HCT116 (cell line): ENCODE data around the gene PFKP. TPM values are rescaled to one million over a fixed set of nuclear protein-coding genes. Genes with fewer than 3 reads are reported as not detected.

Experiments
- ATAC-seq: fragments of 200-7000 bp; cut with Tn5 transposase; 2 replicates; pipeline ENCODE4 v1.9.1; 2020; ENCODE audit warnings: mild to moderate bottlenecking, moderate library complexity
- BruUV-seq: library from RNA; stranded (reverse); fragments of 400-500 nt; replicated peaks from 2 replicates; lab custom pipeline; 2021; lab: Mats Ljungman, UMichigan
- CTCF ChIA-PET: fragments of 300-600 bp; sonication (Branson Sonifier 250); formaldehyde crosslinking; loops from one replicate; lab custom pipeline; 2021; ENCODE audit warnings: antibody characterized with exemption; lab: Charles Lee
- POLR2A ChIA-PET: fragments of 300-600, 350-600 bp; sonication (Branson Sonifier 250); formaldehyde crosslinking; loops from one replicate; lab custom pipeline; 2021; ENCODE audit warnings: antibody characterized with exemption; lab: Charles Lee
- RAD21 ChIA-PET, 2 experiments: fragments of 300-600 bp; sonication (Branson Sonifier 250); formaldehyde crosslinking; loops; one replicate each; lab custom pipeline; 2023; ENCODE audit warnings: low total read pairs in 2 of 2; ENCODE audit not compliant: uncharacterized antibody in 2 of 2, unreplicated experiment in 2 of 2, low non-redundant PET in 1 of 2; lab: Charles Lee
- DNase-seq: peaks from one replicate; pipeline ENCODE4 v3.0.0-alpha.2; 2010; ENCODE audit warnings: low read depth, low spot score
- H2AFZ ChIP-seq: fragments of 200-600 bp; shearing (Covaris generic), sonication (generic); 2 replicates; pipeline ENCODE4 v1.6.1; 2017; ENCODE audit warnings: low read depth, mixed run types, mixed read lengths, antibody characterized with exemption, low read length; ENCODE audit not compliant: poor library complexity, severe bottlenecking
- H3K27ac ChIP-seq: 2 replicates; pipeline ENCODE4 v1.5.1; 2012; ENCODE audit warnings: low read depth, low read length
- H3K27me3 ChIP-seq: fragments of 200-600 bp; sonication (generic); 2 replicates; pipeline ENCODE4 v1.6.1; 2016; ENCODE audit warnings: mixed run types, low read length, mixed read lengths; ENCODE audit not compliant: insufficient read depth
- H3K36me3 ChIP-seq, 2 experiments: fragments of 200-500 bp in 1 of 2; fragments of 200-600 bp in 1 of 2; sonication (Bioruptor generic) in 1 of 2; sonication (generic) in 1 of 2; 2 replicates each; pipeline versions ENCODE4 v1.5.1 to v1.6.1; 2014 to 2016; ENCODE audit warnings: low read length in 2 of 2, inconsistent platforms in 1 of 2, mixed read lengths in 1 of 2, mixed run types in 1 of 2; ENCODE audit not compliant: insufficient read depth in 2 of 2, control insufficient read depth in 1 of 2
- H3K4me1 ChIP-seq, 2 experiments: fragments of 200-600 bp in 1 of 2; sonication (generic) in 1 of 2; 2 replicates each; pipeline versions ENCODE4 v1.5.1 to v1.6.1; 2012 to 2017; ENCODE audit warnings: low read length in 2 of 2, inconsistent platforms in 1 of 2, mild to moderate bottlenecking in 1 of 2, mixed read lengths in 1 of 2, mixed run types in 1 of 2, moderate library complexity in 1 of 2; ENCODE audit not compliant: insufficient read depth in 2 of 2, control insufficient read depth in 1 of 2
- H3K4me2 ChIP-seq: fragments of 200-600 bp; sonication (generic); 2 replicates; pipeline ENCODE4 v1.6.1; 2017; ENCODE audit warnings: mixed run types, low read length, mixed read lengths
- H3K4me3 ChIP-seq, 2 experiments: fragments of 200-600 bp in 1 of 2; sonication (generic) in 1 of 2; replicated peaks in 1 of 2; 2 replicates each; pipeline ENCODE4 v1.5.1; 2011 to 2016; ENCODE audit warnings: low read length in 2 of 2, control low read depth in 1 of 2, low read depth in 1 of 2, mild to moderate bottlenecking in 1 of 2, mixed read lengths in 1 of 2, mixed run types in 1 of 2
- H3K79me2 ChIP-seq: fragments of 200-600 bp; sonication (generic); 2 replicates; pipeline ENCODE4 v1.6.1; 2017; ENCODE audit warnings: mild to moderate bottlenecking, mixed run types, low read length, moderate library complexity, mixed read lengths; ENCODE audit not compliant: insufficient read depth
- H3K9ac ChIP-seq: fragments of 200-600 bp; sonication (generic); 2 replicates; pipeline ENCODE4 v1.6.1; 2016; ENCODE audit warnings: low read length, mixed read lengths
- H3K9me2 ChIP-seq: fragments of 200-600 bp; sonication (generic), shearing (Covaris generic); 2 replicates; pipeline ENCODE4 v1.6.1; 2017; ENCODE audit warnings: mixed run types, mild to moderate bottlenecking, moderate library complexity; ENCODE audit not compliant: insufficient read depth
- H3K9me3 ChIP-seq, 2 experiments: fragments of 200-500 bp in 1 of 2; fragments of 200-600 bp in 1 of 2; sonication (Bioruptor generic) in 1 of 2; sonication (generic) in 1 of 2; 2 replicates each; pipeline ENCODE4 v1.6.1; 2014 to 2017; ENCODE audit warnings: low read length in 2 of 2, mixed read lengths in 2 of 2, inconsistent platforms in 1 of 2, low read depth in 1 of 2, mild to moderate bottlenecking in 1 of 2, mixed run types in 1 of 2, moderate library complexity in 1 of 2; ENCODE audit not compliant: control insufficient read depth in 1 of 2, insufficient read depth in 1 of 2
- H4K20me1 ChIP-seq: fragments of 200-600 bp; sonication (generic), shearing (Covaris generic); 2 replicates; pipeline ENCODE4 v1.6.1; 2017; ENCODE audit warnings: mixed run types, mild to moderate bottlenecking, moderate library complexity; ENCODE audit not compliant: insufficient read depth
- CBX3 ChIP-seq: IDR thresholded peaks from 2 replicates; pipeline ENCODE4 v1.6.1; 2012; ENCODE audit warnings: low read depth
- CEBPB ChIP-seq: IDR thresholded peaks from 2 replicates; pipeline ENCODE4 v1.6.1; 2012; ENCODE audit warnings: low read depth
- ELF1 ChIP-seq: IDR thresholded peaks from 2 replicates; pipeline ENCODE4 v1.6.1; 2012; ENCODE audit warnings: low read depth, borderline replicate concordance
- EZH2 ChIP-seq: fragments of 200-600 bp; sonication (generic); IDR thresholded peaks from 2 replicates; pipeline ENCODE4 v1.6.1; 2017; ENCODE audit warnings: antibody characterized with exemption, mixed run types
- EZH2phosphoT487 ChIP-seq: fragments of 200-600 bp; IDR thresholded peaks from 2 replicates; pipeline ENCODE4 v1.6.1; 2018; ENCODE audit warnings: antibody characterized with exemption, borderline replicate concordance
- FOSL1 ChIP-seq: IDR thresholded peaks from 2 replicates; pipeline ENCODE4 v1.6.1; 2012; ENCODE audit warnings: low read depth
- JUND ChIP-seq: IDR thresholded peaks from 2 replicates; pipeline ENCODE4 v1.6.1; 2012
- POLR2A ChIP-seq: IDR thresholded peaks from 2 replicates; pipeline ENCODE4 v1.7.0; 2011; ENCODE audit warnings: borderline replicate concordance; ENCODE audit not compliant: insufficient read depth, insufficient read length; ENCODE audit errors: extremely low read depth
- RAD21 ChIP-seq: IDR thresholded peaks from 2 replicates; pipeline ENCODE4 v1.6.1; 2012; ENCODE audit warnings: low read depth, mild to moderate bottlenecking
- SIN3A ChIP-seq: IDR thresholded peaks from 2 replicates; pipeline ENCODE4 v1.6.1; 2012; ENCODE audit warnings: low read depth
- SRF ChIP-seq: IDR thresholded peaks from 2 replicates; pipeline ENCODE4 v1.6.1; 2012; ENCODE audit warnings: low read depth
- TCF7L2 ChIP-seq: IDR thresholded peaks from 2 replicates; pipeline ENCODE4 v1.7.0; 2011; ENCODE audit warnings: borderline replicate concordance, inconsistent platforms; ENCODE audit not compliant: insufficient read depth, insufficient read length; ENCODE audit errors: extremely low read depth
- YY1 ChIP-seq: IDR thresholded peaks from 2 replicates; pipeline ENCODE4 v1.6.1; 2011; ENCODE audit warnings: low read length, low read depth, moderate library complexity, mild to moderate bottlenecking; ENCODE audit not compliant: insufficient replicate concordance; ENCODE audit errors: extremely low read depth
- ZFX ChIP-seq: fragments of 450-650 bp; IDR thresholded peaks from 2 replicates; pipeline ENCODE4 v1.6.1; 2017
- ZNF274 ChIP-seq: fragments of 200-500 bp; sonication (Bioruptor generic); IDR thresholded peaks from 2 replicates; pipeline ENCODE4 v1.6.1; 2014; ENCODE audit warnings: mild to moderate bottlenecking, low read depth, low read length, inconsistent platforms
- intact Hi-C: fragments of 100-400 bp; cut with micrococcal nuclease; formaldehyde crosslinking; loops from 2 replicates; pipeline ENCODE4 v1.10.0; 2022
- total RNA-seq: library from RNA; stranded (reverse); gene quantifications from one replicate; pipeline ENCODE4 v1.2.1, GENCODE V29; 2021; ENCODE audit not compliant: unreplicated experiment
- TF ChIP-seq, protein P1 (sequence below), 3 experiments: fragments of 200-600 bp in 1 of 3; sonication (generic) in 1 of 3; IDR thresholded peaks in 2 of 3; conservative IDR thresholded peaks in 1 of 3; 2 replicates each; pipeline ENCODE4 v1.5.1; 2012 to 2017; ENCODE audit warnings: low read depth in 2 of 3, low read length in 2 of 3, antibody characterized with exemption in 1 of 3, borderline replicate concordance in 1 of 3, control low read depth in 1 of 3, mild to moderate bottlenecking in 1 of 3, mixed read lengths in 1 of 3, mixed run types in 1 of 3, moderate library complexity in 1 of 3; ENCODE audit not compliant: insufficient read depth in 1 of 3
- TF ChIP-seq, protein P2 (sequence below): IDR thresholded peaks from 2 replicates; pipeline ENCODE4 v1.6.1; 2012
- TF ChIP-seq, protein P3 (sequence below): IDR thresholded peaks from 2 replicates; pipeline ENCODE4 v1.6.1; 2012; ENCODE audit warnings: low read depth

The PFKP gene
- total RNA-seq, 1 experiment from 2014 or later = 237 TPM

DNA sequence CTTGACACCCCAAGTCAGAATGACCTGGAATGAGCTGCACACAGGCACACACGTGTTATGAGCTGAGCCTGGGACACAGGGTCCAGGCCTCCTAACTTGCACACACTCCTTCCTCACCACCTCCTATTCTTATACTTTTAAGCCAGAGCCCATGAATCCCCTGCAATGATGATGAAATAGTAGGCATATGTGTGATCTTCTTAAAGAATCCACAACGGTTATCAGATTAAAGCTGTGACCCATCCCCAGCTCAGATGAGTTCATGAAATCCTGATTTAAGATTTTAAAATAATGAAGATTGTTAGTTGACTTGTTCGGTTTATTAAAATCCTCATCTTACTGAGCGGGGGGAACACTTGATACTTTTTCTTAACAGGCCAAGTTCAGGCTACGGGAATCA is 66.6 kb downstream of the PFKP start (continued):
- TF ChIP-seq TCF7L2 (no peak), ZNF274 (no peak)
- TF ChIP-seq, protein P1, sequence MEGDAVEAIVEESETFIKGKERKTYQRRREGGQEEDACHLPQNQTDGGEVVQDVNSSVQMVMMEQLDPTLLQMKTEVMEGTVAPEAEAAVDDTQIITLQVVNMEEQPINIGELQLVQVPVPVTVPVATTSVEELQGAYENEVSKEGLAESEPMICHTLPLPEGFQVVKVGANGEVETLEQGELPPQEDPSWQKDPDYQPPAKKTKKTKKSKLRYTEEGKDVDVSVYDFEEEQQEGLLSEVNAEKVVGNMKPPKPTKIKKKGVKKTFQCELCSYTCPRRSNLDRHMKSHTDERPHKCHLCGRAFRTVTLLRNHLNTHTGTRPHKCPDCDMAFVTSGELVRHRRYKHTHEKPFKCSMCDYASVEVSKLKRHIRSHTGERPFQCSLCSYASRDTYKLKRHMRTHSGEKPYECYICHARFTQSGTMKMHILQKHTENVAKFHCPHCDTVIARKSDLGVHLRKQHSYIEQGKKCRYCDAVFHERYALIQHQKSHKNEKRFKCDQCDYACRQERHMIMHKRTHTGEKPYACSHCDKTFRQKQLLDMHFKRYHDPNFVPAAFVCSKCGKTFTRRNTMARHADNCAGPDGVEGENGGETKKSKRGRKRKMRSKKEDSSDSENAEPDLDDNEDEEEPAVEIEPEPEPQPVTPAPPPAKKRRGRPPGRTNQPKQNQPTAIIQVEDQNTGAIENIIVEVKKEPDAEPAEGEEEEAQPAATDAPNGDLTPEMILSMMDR (IDR thresholded peaks at IDR 0.05 in 2 of 3, conservative IDR thresholded peaks at IDR 0.05 in 1 of 3; ENCODE audit: borderline replicate concordance in 1 of 3, insufficient read depth in 1 of 3, low read depth in 2 of 3, low read length in 2 of 3) = no peak
- TF ChIP-seq, protein P2, sequence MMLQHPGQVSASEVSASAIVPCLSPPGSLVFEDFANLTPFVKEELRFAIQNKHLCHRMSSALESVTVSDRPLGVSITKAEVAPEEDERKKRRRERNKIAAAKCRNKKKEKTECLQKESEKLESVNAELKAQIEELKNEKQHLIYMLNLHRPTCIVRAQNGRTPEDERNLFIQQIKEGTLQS = no peak

DNA sequence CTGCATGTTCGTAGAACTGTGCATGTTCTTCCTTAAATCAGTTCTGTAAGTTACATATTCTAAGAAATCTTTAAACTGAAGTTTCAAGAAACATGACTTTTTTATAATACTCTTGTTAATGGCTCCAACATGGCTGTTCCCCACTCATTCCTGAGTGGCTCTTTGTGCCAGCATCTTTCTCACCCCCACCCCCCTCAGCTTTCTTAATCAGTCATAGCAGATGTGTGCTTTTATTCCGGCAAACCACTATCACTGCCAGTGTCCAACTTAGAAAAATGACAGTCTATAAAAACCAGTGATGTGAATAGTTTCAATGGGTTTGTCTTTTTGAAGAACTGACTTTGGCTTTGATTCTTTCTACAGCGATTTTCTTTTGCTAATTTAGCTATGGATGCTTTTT is 67.7 kb downstream of the PFKP start:
- no peak overlapping the region for H3K4me2 ChIP-seq
- no peaks in the 10 kb centered on the region for H3K79me2 ChIP-seq
- H3K27me3 ChIP-seq = no peaks in the 10 kb centered on the region
- no peak for DNase-seq
- no peak overlapping the region for H3K27ac ChIP-seq
- H4K20me1 ChIP-seq = no peaks in the 10 kb centered on the region
- H3K9me3 ChIP-seq = no peaks in the 10 kb centered on the region
- POLR2A ChIA-PET = interaction anchor here (1.3 kb wide), 1 partner anchor 38 kb away, joined by 3 read pairs; the partner anchor contains the start of gene PITRM1
- no peak overlapping the region for H2AFZ ChIP-seq
- no peaks in the 10 kb centered on the region for H3K4me1 ChIP-seq
- intact Hi-C loops = no loop called here
- no peak for ATAC-seq
- CTCF ChIA-PET = no interaction called here
- no TSS peak for BruUV-seq
- H3K9me2 ChIP-seq = no peaks in the 10 kb centered on the region
- H3K9ac ChIP-seq = no peak overlapping the region
- peaks cover 62 to 75% of the 10 kb centered on the region in 2 experiments for H3K36me3 ChIP-seq
- RAD21 ChIA-PET = no interaction called here
- H3K4me3 ChIP-seq = no peak overlapping the region
- TF ChIP-seq EZH2 (no peak), CEBPB (no peak), TCF7L2 (no peak), RAD21 (no peak), ZFX (no peak), SRF (no peak), ELF1 (no peak), POLR2A (no peak), FOSL1 (no peak), CBX3 (no peak), YY1 (no peak), SIN3A (no peak), JUND (no peak), EZH2phosphoT487 (no peak)
- TF ChIP-seq, protein P1 (IDR thresholded peaks at IDR 0.05 in 2 of 3, conservative IDR thresholded peaks at IDR 0.05 in 1 of 3; ENCODE audit: borderline replicate concordance in 1 of 3, insufficient read depth in 1 of 3, low read depth in 2 of 3, low read length in 2 of 3) = no peak
- TF ChIP-seq, protein P3, sequence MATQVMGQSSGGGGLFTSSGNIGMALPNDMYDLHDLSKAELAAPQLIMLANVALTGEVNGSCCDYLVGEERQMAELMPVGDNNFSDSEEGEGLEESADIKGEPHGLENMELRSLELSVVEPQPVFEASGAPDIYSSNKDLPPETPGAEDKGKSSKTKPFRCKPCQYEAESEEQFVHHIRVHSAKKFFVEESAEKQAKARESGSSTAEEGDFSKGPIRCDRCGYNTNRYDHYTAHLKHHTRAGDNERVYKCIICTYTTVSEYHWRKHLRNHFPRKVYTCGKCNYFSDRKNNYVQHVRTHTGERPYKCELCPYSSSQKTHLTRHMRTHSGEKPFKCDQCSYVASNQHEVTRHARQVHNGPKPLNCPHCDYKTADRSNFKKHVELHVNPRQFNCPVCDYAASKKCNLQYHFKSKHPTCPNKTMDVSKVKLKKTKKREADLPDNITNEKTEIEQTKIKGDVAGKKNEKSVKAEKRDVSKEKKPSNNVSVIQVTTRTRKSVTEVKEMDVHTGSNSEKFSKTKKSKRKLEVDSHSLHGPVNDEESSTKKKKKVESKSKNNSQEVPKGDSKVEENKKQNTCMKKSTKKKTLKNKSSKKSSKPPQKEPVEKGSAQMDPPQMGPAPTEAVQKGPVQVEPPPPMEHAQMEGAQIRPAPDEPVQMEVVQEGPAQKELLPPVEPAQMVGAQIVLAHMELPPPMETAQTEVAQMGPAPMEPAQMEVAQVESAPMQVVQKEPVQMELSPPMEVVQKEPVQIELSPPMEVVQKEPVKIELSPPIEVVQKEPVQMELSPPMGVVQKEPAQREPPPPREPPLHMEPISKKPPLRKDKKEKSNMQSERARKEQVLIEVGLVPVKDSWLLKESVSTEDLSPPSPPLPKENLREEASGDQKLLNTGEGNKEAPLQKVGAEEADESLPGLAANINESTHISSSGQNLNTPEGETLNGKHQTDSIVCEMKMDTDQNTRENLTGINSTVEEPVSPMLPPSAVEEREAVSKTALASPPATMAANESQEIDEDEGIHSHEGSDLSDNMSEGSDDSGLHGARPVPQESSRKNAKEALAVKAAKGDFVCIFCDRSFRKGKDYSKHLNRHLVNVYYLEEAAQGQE = no peak
